GM20000 (cell line): ENCODE measurements around the gene DUSP22.

Experiments
- DNase-seq: peaks from one replicate; pipeline ENCODE4 v3.0.0; 2012; ENCODE audit warnings: low spot score
- CTCF ChIP-seq: IDR thresholded peaks from 2 replicates; pipeline ENCODE4 v1.5.1; 2012; ENCODE audit warnings: mild to moderate bottlenecking, control low read depth; ENCODE audit errors: extremely low read depth, missing control alignments

DUSP22 gene

GRCh38 chr6:319177-320131 lies 27.2 kb downstream of the DUSP22 start:
- DNase-seq: peak; percentile 76
- TF ChIP-seq CTCF: no peak

- no peak for DNase-seq
- no peak for TF ChIP-seq CTCF
These were observed 28.3 kb downstream of the DUSP22 start for GRCh38 chr6:320351-321157.

- no peak for TF ChIP-seq CTCF
- no peak for DNase-seq
These were observed 28.8 kb downstream of the DUSP22 start for GRCh38 chr6:321158-321438.

GRCh38 chr6:321536-322258 lies 29.4 kb downstream of the DUSP22 start:
- no peak for TF ChIP-seq CTCF
- no peak for DNase-seq

GRCh38 chr6:322259-322930 lies 30.1 kb downstream of the DUSP22 start:
- TF ChIP-seq CTCF: peak; percentile 37

GRCh38 chr6:322940-323729 lies 30.8 kb downstream of the DUSP22 start:
- DNase-seq: no peak
- no peak for TF ChIP-seq CTCF

More at GRCh38 chr6:322259-322930, 30.1 kb downstream of the DUSP22 start:
- no peak for DNase-seq
